ENCODE measurements around the gene GRIK2.
"Not testable (repeated sequence)": the region's sequence is repeated elsewhere in the genome, so short reads cannot be mapped to it uniquely, and the experiment has no call there.

Gene GRIK2

GRCh38 chr6:101393251-101393828, at the start of gene GRIK2:
Gene GRIK2 (plus strand): TSS chr6:101393708.
- DNase-seq: no peak

GRCh38 chr6:101344885-101345284, 48.6 kb upstream of the GRIK2 start:
- no peak for DNase-seq

GRCh38 chr6:101348816-101349215, 44.7 kb upstream of the GRIK2 start:
- no peak for DNase-seq

GRCh38 chr6:101350631-101351030, 42.9 kb upstream of the GRIK2 start:
- DNase-seq: not testable (repeated sequence)

GRCh38 chr6:101351173-101351572, 42.3 kb upstream of the GRIK2 start:
- no peak for DNase-seq

GRCh38 chr6:101352316-101352715, 41.2 kb upstream of the GRIK2 start:
- no peak for DNase-seq

- DNase-seq: no peak
Observed at GRCh38 chr6:101365181-101365580, 28.3 kb upstream of the GRIK2 start.

GRCh38 chr6:101379926-101380325, 13.6 kb upstream of the GRIK2 start:
- DNase-seq: no peak

GRCh38 chr6:101380897-101381630, 12.4 kb upstream of the GRIK2 start:
- no peak for DNase-seq

GRCh38 chr6:101383747-101384146, 9.8 kb upstream of the GRIK2 start:
- not testable (repeated sequence) for DNase-seq

- no peak for DNase-seq
Observed at GRCh38 chr6:101386982-101387381, 6.5 kb upstream of the GRIK2 start.

- no peak for DNase-seq
Observed at GRCh38 chr6:101391772-101392585, 1.5 kb upstream of the GRIK2 start.

- DNase-seq: no peak
Observed at GRCh38 chr6:101392586-101393230, 800 bp upstream of the GRIK2 start.

GRCh38 chr6:101393829-101394251, 332 bp downstream of the GRIK2 start:
- DNase-seq: no peak

GRCh38 chr6:101394936-101395335, 1.4 kb downstream of the GRIK2 start:
- DNase-seq: no peak

- no peak for DNase-seq
Observed at GRCh38 chr6:101395345-101395744, 1.8 kb downstream of the GRIK2 start.

- DNase-seq: no peak
Observed at GRCh38 chr6:101396548-101397173, 3.2 kb downstream of the GRIK2 start.

GRCh38 chr6:101397199-101397598, 3.7 kb downstream of the GRIK2 start:
- DNase-seq: no peak

- no peak for DNase-seq
Observed at GRCh38 chr6:101398716-101399615, 5.5 kb downstream of the GRIK2 start.

- no peak for DNase-seq
Observed at GRCh38 chr6:101399616-101400162, 6.2 kb downstream of the GRIK2 start.
